Activated CD4-positive, alpha-beta T cell treated with anti-CD3 and anti-CD28 coated beads for 1 hour (primary cell): ENCODE measurements around the gene IGF2R.

Source experiments
- DNase-seq: peaks from one replicate; pipeline ENCODE4 v3.0.0-alpha.2; 2020

IGF2R gene

DNA sequence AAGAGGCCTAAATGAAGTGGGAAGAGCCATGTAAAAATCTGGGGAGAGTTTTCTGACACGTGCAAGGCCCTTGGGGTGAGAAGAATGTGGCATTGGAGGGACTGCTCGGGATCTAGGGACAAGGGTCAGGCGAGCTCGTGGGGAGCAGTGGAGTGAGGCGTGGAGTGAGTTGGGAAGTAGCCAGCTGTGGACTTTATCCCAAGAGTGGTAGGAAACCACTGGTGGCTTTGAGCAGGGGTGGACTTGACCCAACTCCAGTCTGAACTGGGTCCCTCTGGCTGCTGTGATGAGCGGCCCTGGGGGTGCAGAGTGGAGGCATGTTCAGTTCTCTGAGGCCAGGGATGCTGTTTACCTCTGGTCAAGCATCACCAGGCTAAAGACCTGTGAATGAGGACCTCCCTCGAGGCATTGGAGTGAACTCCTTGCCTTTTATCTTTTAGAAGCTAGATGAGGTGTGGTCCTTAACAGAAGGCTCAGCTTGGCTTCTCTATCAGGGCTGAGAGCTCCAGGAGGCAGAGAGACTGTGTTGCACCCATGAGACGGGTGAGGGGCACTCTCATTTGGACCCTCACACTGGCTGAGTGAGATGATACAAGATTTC lies 173.3 kb downstream of the IGF2R start:
- no peak for DNase-seq

DNA sequence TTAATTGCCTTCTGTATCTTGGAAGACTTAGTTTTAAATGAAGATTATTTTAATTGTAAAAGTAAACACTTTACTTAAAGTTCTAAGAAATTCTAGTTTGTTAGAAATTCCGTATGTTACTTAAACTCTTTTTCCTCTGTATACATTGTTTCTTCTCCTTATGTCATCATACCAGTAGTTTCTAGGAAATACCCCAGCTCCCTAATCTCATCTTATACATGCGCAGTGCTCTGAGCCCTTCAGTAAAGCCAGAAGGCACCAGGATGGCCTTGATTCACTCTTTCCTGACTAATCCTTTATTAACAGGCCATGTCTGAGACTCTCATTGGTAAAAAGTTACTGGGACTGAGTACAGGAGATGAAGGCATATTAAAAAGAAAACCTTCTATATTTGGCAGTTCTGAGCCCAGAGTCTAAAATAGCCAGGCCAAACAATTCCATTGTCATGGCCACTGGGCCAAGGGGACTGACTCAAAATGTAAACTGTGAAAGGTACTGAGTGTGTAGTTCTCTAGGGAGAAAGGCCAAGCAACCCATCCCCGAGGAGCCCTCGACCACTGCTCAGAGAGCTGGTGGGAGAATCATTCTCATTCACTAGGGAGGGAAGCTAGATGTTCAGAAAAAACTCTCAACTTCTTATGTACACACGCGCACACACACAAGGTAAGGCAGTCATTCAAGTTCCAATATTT lies 177.7 kb downstream of the IGF2R start:
- DNase-seq, result no peak

DNA sequence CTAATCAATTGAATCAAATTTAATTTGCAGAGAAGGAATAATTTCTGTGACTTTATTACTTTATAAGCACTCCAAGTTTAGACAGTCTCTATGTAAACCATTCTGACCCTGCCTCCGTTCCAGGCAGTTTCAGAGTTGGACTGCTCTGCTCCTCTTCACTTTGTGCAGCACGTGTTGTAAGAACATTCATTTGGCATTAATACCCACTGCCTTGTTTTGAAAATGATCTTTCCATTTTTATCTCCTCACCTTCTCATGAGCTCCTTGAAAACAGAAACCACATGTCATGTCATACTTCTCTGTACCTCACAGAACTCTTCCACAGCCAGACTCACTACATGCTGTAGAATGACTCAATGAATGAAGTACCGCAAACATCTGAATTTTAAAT lies 178.3 kb downstream of the IGF2R start:
- DNase-seq, result no peak

DNA sequence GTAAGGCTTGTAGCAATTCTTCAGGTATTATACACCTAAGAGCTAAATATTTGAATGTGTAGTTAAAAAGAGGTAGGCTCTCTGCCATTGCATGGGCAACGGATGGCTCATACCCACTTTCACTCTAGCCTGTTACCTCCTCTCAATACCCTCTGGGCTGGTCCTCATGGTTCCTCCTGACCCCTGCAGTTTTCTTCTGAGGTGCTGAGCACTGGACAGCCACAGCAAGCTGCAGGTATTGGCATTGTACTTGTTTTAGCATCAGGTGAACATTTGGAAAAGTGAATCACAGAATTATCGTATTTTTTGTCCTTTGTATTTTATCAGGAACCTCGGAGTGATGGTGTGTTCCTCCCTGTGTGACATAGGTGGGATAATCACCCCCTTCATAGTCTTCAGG lies 185.6 kb downstream of the IGF2R start:
- no peak for DNase-seq

- no peak for DNase-seq
Observed at GRCh38 chr6:160156842-160157241, 188.0 kb downstream of the IGF2R start.

DNA sequence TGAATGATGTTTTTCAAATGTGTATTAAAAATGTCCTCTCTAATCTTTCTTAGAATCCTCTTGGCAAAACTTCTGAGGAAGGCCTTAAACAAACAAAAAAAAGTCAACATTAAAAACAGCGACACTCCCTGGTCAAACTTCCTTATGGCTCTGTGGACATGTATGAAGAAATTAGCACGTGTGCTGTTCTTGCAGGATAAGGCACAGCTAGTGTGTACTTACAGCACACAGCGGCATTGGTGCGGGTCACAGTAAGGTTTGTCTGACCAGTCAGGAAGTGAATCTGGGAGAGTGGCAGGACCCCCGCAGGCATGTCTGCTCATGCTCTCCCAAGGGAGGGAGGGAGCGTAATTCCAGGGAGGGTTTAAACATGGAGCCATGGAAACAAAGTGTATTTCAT lies 191.6 kb downstream of the IGF2R start:
- DNase-seq, result no peak
